Activated CD4-positive, alpha-beta memory T cell treated with anti-CD3 and anti-CD28 coated beads, Interleukin-2, amount 10 ng/mL, durations not matched to agents 7 days and 5 days (primary cell): ENCODE results near the gene EFCAB6. TPM values are rescaled to one million over a fixed set of nuclear protein-coding genes. Genes with fewer than 3 reads are reported as not detected.

Source experiments
- CTCF ChIA-PET: fragments of 350-600 bp; sonication (Branson Sonifier 250); formaldehyde crosslinking; loops from one replicate; lab custom pipeline; 2021; ENCODE audit warnings: antibody characterized with exemption, inconsistent platforms; lab: Charles Lee
- POLR2A ChIA-PET: fragments of 350-600 bp; sonication (Branson Sonifier 250); formaldehyde crosslinking; loops from one replicate; lab custom pipeline; 2021; ENCODE audit warnings: antibody characterized with exemption; lab: Charles Lee
- DNase-seq: peaks from one replicate; pipeline ENCODE4 v3.0.0-alpha.2; 2020
- H3K27ac Mint-ChIP-seq: one replicate; pipeline ENCODE4 v1.8.0; 2021; ENCODE audit warnings: mild to moderate bottlenecking, mixed read lengths
- H3K27me3 Mint-ChIP-seq: one replicate; pipeline ENCODE4 v1.8.0; 2021; ENCODE audit warnings: mixed read lengths
- H3K36me3 Mint-ChIP-seq: one replicate; pipeline ENCODE4 v1.8.0; 2021; ENCODE audit warnings: low read depth, mixed read lengths
- H3K4me1 Mint-ChIP-seq: one replicate; pipeline ENCODE4 v1.8.0; 2021; ENCODE audit warnings: mixed read lengths
- H3K4me3 Mint-ChIP-seq: one replicate; pipeline ENCODE4 v1.8.0; 2021; ENCODE audit warnings: mild to moderate bottlenecking, mixed read lengths
- H3K9me3 Mint-ChIP-seq: one replicate; pipeline ENCODE4 v1.8.0; 2021; ENCODE audit warnings: mixed read lengths
- total RNA-seq, 2 experiments: library from RNA; stranded (reverse); gene quantifications; one replicate each; pipeline ENCODE4 v1.2.3, GENCODE V29; 2021

The EFCAB6 gene
- total RNA-seq, 2 experiments from 2014 or later: 0.18 TPM; not detected in 1

DNA sequence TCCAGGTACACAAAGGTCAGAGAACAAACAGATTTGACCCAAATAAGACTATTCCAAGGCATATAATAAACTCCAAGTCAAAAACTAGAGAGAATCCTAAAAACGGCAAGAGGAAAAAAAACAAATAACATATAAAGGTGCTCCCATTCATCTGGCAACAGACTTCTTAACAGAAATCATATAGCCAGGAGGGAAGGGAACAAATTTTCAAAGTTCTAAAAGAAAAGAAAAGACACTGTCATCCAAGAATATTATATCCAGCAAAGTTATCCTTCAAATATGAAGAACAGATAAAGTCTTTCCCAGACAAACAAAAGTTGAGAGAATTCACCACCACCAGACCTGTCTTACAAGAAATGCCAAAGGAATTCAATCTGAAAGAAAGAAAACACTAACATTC lies 11.1 kb downstream of the EFCAB6 start:
- H3K4me1 Mint-ChIP-seq: no peaks in the 10 kb centered on the region
- H3K36me3 Mint-ChIP-seq: no peaks in the 10 kb centered on the region
- no peak overlapping the region for H3K4me3 Mint-ChIP-seq
- peaks cover 7% of the 10 kb centered on the region for H3K9me3 Mint-ChIP-seq
- DNase-seq: no peak
- ChIA-PET CTCF (no interaction called here), POLR2A (no interaction called here)
- peaks cover 30% of the 10 kb centered on the region for H3K27me3 Mint-ChIP-seq
- no peak overlapping the region for H3K27ac Mint-ChIP-seq

DNA sequence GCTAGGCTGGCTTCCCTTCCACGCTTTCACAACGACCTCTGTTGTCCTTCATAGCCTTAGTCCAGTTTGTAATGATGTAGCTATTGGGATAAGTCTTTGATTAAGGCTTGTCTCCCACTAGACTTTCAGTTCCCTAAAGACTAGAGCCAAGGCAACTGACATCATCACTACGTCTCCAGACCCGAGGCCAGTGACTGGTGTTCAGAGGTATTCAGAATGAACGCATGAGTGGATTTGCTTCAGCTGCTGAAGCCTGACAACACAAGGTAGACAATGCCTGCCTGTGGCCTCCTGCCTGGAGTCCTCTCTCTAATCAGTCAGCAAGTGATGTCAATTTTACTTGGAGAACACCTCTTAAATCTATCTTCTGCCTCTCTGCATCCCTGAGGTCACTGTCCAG lies 13.6 kb downstream of the EFCAB6 start:
- peaks cover 7% of the 10 kb centered on the region for H3K9me3 Mint-ChIP-seq
- H3K36me3 Mint-ChIP-seq: no peaks in the 10 kb centered on the region
- DNase-seq: no peak
- peaks cover 18% of the 10 kb centered on the region for H3K27me3 Mint-ChIP-seq
- no peaks in the 10 kb centered on the region for H3K4me1 Mint-ChIP-seq
- H3K27ac Mint-ChIP-seq: no peak overlapping the region
- CTCF ChIA-PET: no interaction called here
- no peak overlapping the region for H3K4me3 Mint-ChIP-seq
- POLR2A ChIA-PET: no interaction called here

DNA sequence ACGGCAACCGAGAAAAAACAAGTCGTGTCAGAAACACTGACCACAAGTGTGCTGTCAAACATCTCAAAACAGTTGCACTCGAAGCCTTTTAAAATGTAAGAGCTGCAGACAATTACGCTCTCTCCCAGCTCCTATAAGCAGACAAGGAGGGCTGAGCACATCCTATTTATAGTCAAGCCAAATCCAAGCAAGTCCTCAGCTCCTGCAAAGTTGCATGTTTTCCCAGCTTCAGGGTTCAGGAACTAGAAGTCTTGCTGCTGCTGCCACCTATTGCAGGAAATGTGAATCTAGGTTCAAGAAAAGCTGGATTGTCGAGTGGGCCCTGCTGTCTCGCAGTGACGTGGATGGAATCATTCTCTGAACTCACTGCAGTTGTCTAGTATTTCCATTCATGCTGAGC lies 15.5 kb downstream of the EFCAB6 start:
- POLR2A ChIA-PET: interaction anchor here (0.9 kb wide), 1 partner anchor 9 kb away, joined by 3 read pairs; no protein-coding TSS in a partner anchor

DNA sequence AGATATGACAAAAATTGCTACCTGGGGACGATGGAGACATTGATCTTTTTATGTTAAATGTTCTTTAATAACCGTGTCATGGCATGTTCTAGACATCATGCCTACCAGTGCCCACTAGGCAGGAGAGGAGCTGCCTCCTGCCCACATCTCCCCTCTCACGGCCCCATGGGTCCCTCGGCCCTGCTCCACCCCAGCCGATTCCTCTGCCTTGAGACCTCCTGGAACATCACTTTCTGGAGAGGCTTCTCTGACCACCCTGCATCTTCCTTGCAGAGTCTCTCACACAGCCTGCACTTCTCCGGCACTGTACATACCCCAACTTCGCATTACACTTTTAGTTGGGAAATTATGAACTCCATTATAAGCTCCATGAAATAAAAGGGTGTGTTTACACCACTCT lies 16.8 kb downstream of the EFCAB6 start:
- Mint-ChIP-seq H3K27me3 (peaks cover 1% of the 10 kb centered on the region), H3K27ac (no peak overlapping the region), H3K36me3 (no peaks in the 10 kb centered on the region), H3K4me1 (no peaks in the 10 kb centered on the region), H3K4me3 (no peak overlapping the region), H3K9me3 (no peaks in the 10 kb centered on the region)
- ChIA-PET POLR2A (no interaction called here), CTCF (no interaction called here)
- no peak for DNase-seq

More for the DNA sequence above, 15.5 kb downstream of the EFCAB6 start:
- Mint-ChIP-seq H3K27me3 (peaks cover 11% of the 10 kb centered on the region), H3K27ac (no peak overlapping the region), H3K4me3 (no peak overlapping the region), H3K36me3 (no peaks in the 10 kb centered on the region), H3K4me1 (no peaks in the 10 kb centered on the region), H3K9me3 (peaks cover 7% of the 10 kb centered on the region)
- no peak for DNase-seq
- CTCF ChIA-PET: no interaction called here

DNA sequence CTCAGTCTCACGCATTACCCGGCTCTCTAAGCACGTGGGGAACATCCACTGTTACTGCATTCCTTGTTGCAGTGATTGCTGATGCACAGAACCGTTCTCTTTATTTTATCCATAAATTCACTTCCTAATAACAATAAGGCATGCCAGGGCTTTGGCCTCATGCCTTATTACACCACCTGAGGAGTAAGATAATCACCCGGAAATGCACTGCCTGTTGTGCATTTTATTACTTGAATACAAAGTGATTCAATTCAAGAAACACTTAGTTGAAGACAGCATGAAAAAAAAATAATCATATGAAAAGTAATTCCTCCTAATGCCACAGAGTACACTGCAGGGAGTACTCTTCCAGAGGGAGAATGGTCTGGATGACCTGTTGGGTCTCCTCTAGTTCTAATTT lies 19.2 kb downstream of the EFCAB6 start:
- Mint-ChIP-seq H3K27me3 (peaks cover 7% of the 10 kb centered on the region), H3K36me3 (no peaks in the 10 kb centered on the region), H3K27ac (no peak overlapping the region), H3K4me1 (no peaks in the 10 kb centered on the region), H3K9me3 (no peaks in the 10 kb centered on the region), H3K4me3 (no peak overlapping the region)
- no peak for DNase-seq
- ChIA-PET POLR2A (no interaction called here), CTCF (no interaction called here)

DNA sequence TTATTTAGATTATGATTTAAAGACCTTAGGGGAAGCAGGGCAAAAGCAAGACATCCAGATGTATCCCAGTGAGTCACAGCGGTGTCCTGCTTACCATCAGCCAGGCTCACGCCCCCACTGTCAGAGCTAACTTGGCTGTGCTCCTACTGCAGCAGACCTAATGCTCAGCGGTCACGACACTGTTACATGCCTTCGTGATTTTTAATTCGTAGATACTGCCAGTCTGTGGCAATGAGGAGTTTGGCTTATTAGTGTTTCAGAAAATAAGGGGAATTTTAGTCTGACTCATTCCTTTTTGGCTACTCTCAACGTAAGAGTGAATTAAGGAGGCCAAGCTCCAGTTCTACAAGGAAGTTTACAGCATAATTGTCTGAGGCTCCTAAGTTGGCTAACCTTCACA lies 22.7 kb downstream of the EFCAB6 start:
- no peak for DNase-seq
- H3K4me1 Mint-ChIP-seq: no peaks in the 10 kb centered on the region
- ChIA-PET CTCF (no interaction called here), POLR2A (no interaction called here)
- H3K27me3 Mint-ChIP-seq: peaks cover 18% of the 10 kb centered on the region
- no peak overlapping the region for H3K27ac Mint-ChIP-seq
- H3K36me3 Mint-ChIP-seq: no peaks in the 10 kb centered on the region
- no peaks in the 10 kb centered on the region for H3K9me3 Mint-ChIP-seq
- no peak overlapping the region for H3K4me3 Mint-ChIP-seq

DNA sequence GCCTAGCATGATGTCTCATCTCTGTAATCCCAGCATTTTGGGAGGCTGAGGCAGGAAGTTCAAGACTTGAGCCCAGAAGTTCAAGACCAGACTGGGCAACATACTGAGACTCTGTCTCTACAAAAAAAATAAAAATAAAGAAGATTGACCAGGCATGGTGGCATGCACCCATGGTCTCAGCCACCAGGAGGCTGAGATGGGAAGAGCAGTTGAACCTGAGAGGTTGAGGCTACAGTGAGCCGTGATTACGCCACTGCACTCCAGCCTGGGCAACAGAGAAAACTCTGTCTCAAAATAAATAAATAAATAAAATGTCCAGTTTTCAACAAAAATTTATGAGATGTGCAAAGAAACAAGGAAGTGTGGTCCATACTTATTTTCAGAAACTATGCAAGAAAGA lies 28.3 kb downstream of the EFCAB6 start:
- CTCF ChIA-PET: no interaction called here
- no peak for DNase-seq
- Mint-ChIP-seq H3K27me3 (peaks cover 15% of the 10 kb centered on the region), H3K4me1 (no peaks in the 10 kb centered on the region), H3K9me3 (no peaks in the 10 kb centered on the region), H3K4me3 (no peak overlapping the region), H3K36me3 (no peaks in the 10 kb centered on the region), H3K27ac (no peak overlapping the region)
- POLR2A ChIA-PET: no interaction called here

DNA sequence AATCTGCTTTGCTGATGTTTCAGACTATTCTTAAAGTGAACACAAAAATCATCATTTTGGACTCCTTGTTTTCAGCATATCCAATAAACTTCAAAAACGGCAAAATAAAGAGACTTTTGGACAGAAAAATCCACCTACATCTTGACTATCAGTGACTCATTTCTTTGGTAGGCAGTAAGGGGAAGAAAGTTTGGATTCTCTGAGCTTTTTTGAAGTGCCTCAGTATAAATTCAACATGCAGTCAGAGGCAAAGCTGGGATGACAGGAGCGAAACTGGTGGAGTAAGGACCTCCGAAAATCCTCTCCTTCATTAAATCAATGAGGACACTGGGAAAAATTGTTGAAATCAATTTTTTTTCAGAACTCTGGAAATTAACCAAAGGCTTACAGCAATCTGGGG lies 29.7 kb downstream of the EFCAB6 start:
- Mint-ChIP-seq H3K4me1 (no peaks in the 10 kb centered on the region), H3K27me3 (peaks cover 8% of the 10 kb centered on the region), H3K27ac (no peak overlapping the region), H3K36me3 (no peaks in the 10 kb centered on the region), H3K4me3 (no peak overlapping the region), H3K9me3 (no peaks in the 10 kb centered on the region)
- DNase-seq: no peak
- ChIA-PET CTCF (interaction anchor here (1.2 kb wide), 1 partner anchor 163 kb away, joined by 3 read pairs; no protein-coding TSS in a partner anchor), POLR2A (no interaction called here)

DNA sequence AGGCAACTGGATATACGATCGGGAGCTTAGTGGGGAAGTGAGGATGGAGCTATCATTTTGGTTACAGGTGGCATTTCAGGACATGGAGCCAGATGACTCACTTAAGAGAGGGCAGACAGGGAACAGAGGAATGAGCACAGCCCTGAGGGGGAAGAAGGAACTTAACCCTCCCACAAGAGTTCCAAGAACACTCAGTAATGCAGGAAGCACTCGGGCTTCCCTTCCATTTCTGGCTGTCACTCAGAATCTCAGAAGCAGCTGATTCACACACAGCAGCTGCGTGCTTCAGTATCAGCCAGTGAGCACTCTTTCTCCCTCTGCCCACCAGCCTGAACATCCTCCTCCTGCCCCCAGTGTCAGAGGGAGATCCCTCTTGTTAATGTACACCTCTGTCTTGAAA lies 34.8 kb downstream of the EFCAB6 start:
- H3K27ac Mint-ChIP-seq: no peak overlapping the region
- ChIA-PET CTCF (interaction anchor here (0.5 kb wide), 1 partner anchor 136 kb away, joined by 3 read pairs; no protein-coding TSS in a partner anchor), POLR2A (no interaction called here)
- no peaks in the 10 kb centered on the region for H3K4me1 Mint-ChIP-seq
- H3K9me3 Mint-ChIP-seq: no peaks in the 10 kb centered on the region
- no peaks in the 10 kb centered on the region for H3K36me3 Mint-ChIP-seq
- no peak for DNase-seq
- H3K27me3 Mint-ChIP-seq: peaks cover 8% of the 10 kb centered on the region
- H3K4me3 Mint-ChIP-seq: no peak overlapping the region

DNA sequence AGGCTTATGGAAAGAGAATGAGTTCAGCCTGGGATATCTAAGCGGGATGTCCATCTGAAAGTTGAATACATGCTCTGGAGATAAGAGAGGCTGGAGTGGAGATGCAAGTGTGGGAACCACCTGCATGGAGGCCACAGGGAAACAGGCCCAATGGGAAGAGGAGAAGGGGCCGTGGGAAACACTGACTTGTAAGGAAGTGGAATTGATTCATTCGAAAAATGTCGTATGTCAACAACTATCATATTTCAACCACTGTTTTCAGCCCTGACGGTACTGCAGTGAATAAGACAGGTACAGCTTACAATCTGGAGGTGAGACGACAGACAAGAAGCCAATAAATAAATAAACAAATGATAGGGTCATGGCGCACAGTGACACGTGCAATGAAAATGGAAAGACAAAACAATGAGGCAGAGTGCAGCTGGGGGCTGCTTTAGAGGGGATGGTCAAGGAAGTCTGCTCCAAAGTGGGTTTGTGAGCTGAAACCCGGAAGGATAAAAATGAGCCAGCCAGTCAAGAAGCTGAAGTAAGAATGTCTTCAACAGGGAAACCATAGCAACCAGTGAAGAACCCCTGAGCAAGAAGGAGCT lies 35.9 kb downstream of the EFCAB6 start:
- peaks cover 8% of the 10 kb centered on the region for H3K27me3 Mint-ChIP-seq
- H3K36me3 Mint-ChIP-seq: no peaks in the 10 kb centered on the region
- H3K4me3 Mint-ChIP-seq: no peak overlapping the region
- no peaks in the 10 kb centered on the region for H3K4me1 Mint-ChIP-seq
- no peaks in the 10 kb centered on the region for H3K9me3 Mint-ChIP-seq
- no peak for DNase-seq
- ChIA-PET POLR2A (no interaction called here), CTCF (no interaction called here)
- no peak overlapping the region for H3K27ac Mint-ChIP-seq

DNA sequence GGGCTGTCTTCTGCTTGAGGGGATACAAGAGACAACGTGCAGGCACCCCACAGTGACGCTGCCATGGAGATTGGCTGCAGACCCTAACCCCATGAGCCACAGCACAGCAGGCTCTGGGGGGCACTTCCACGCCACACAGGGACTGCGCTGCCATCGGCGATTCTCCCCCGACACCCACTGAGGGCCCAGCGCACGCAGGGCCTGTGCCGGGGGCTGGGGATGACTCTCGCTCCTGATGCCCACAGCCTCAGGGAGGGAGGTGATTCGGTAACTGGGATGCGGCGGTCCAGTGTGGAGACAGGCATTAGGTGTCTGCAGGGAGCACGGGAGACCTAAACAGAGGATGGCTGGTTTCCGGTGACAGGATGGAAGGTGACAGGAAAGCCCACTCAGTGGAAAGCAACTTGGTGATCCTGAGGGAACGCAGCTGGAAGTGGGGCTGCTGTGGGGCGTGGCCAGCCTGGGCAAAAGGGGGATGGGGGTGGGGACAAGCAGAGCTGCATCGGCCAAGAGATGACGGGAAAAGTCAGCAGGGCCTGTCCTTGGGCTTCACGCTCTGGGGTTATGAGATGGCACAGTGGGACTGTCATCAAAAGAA lies 37.7 kb downstream of the EFCAB6 start:
- Mint-ChIP-seq H3K36me3 (no peaks in the 10 kb centered on the region), H3K4me1 (no peaks in the 10 kb centered on the region)
- CTCF ChIA-PET: interaction anchor here (0.6 kb wide), 1 partner anchor 114 kb away, joined by 5 read pairs; no protein-coding TSS in a partner anchor

DNA sequence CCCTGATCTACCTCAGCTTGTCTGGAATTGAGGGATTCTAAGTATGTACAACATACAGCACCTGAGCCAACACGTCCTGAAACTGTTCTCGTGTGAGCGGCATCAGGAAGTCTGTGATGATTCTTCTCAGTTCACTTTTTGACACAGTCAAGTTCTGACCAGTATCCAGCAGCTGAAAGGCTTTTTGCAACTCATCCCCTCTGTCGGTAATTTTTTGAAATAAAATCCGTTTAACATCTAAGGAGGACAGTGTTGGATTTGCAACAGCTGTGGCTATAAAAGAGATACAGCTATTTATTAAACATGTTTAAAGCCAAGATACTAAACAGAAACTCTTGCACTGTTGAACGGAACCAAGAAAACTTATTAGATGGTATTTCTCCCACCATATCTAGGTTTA lies 39.3 kb downstream of the EFCAB6 start:
- ChIA-PET POLR2A (no interaction called here), CTCF (no interaction called here)
- Mint-ChIP-seq H3K4me1 (no peaks in the 10 kb centered on the region), H3K27ac (no peak overlapping the region), H3K27me3 (peaks cover 10% of the 10 kb centered on the region), H3K4me3 (no peak overlapping the region), H3K9me3 (no peaks in the 10 kb centered on the region), H3K36me3 (no peaks in the 10 kb centered on the region)
- no peak for DNase-seq

More for the DNA sequence above, 37.7 kb downstream of the EFCAB6 start:
- DNase-seq: no peak
- POLR2A ChIA-PET: no interaction called here
- no peaks in the 10 kb centered on the region for H3K9me3 Mint-ChIP-seq
- H3K4me3 Mint-ChIP-seq: no peak overlapping the region
- no peak overlapping the region for H3K27ac Mint-ChIP-seq
- peaks cover 8% of the 10 kb centered on the region for H3K27me3 Mint-ChIP-seq

DNA sequence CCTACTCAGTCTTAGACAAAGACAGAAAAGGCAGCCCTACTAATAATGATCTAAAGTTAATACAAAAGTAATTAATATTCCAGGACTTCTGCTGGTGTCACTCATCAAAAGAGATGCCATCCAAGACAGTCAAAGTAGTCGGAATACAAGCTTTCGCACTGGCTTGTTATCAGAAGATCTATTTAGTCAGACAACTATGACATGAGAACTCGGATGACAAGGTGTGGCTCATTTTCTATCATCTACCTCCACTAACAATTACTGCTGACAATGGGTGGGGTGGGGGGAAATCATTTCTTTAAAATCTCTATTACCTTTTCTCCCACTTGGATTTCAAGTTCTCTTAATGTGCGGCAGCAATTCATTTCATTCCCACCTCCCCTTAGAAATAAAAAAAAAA lies 56.7 kb downstream of the EFCAB6 start:
- Mint-ChIP-seq H3K27ac (no peak overlapping the region), H3K9me3 (no peaks in the 10 kb centered on the region), H3K27me3 (peaks cover 18% of the 10 kb centered on the region), H3K36me3 (no peaks in the 10 kb centered on the region), H3K4me1 (no peaks in the 10 kb centered on the region), H3K4me3 (no peak overlapping the region)
- DNase-seq: no peak
- POLR2A ChIA-PET: no interaction called here
- CTCF ChIA-PET: no interaction called here

DNA sequence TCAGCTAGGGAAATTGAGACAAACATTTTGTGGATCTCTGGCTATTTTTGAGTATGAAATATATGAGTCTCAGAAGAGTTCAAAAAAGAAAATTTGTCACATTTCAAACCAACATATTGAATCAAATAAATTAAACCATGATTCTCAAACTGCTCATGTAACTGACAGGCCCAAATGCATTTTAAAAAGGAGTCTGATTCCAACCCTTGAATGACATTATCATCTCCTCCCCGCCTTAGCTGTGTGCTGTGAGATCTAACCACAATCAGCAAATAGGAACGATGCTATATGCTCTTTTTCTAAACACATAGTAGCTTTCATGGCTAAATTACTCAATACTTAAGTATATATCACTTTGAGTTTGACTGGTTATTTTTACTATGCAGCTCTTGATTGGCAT lies 57.1 kb downstream of the EFCAB6 start:
- DNase-seq: no peak
- no peaks in the 10 kb centered on the region for H3K36me3 Mint-ChIP-seq
- CTCF ChIA-PET: no interaction called here
- peaks cover 16% of the 10 kb centered on the region for H3K27me3 Mint-ChIP-seq
- POLR2A ChIA-PET: no interaction called here
- H3K4me1 Mint-ChIP-seq: no peaks in the 10 kb centered on the region
- H3K27ac Mint-ChIP-seq: no peak overlapping the region
- H3K4me3 Mint-ChIP-seq: no peak overlapping the region
- no peaks in the 10 kb centered on the region for H3K9me3 Mint-ChIP-seq
